Measurements from ENCODE around the gene SCARB1.

Gene SCARB1

GRCh38 chr12:124893792-124894516 is 30.3 kb upstream of the SCARB1 start:
- Histone ChIP-seq H3K36me3 (ENCODE audit: control insufficient read depth in 2 of 2, insufficient read depth in 1 of 2, low read length in 2 of 2) (no peaks in the 10 kb centered on the region), H3K4me3 (ENCODE audit: low read depth, low read length) (no peak overlapping the region), H3K9me3 (ENCODE audit: control insufficient read depth, insufficient read depth, low read depth, low read length) (no peaks in the 10 kb centered on the region), H3K4me1 (ENCODE audit: control insufficient read depth, insufficient read depth, low read length) (no peaks in the 10 kb centered on the region), H3K27ac (ENCODE audit: extremely low read depth, low read depth, low read length) (no peak overlapping the region)
- CTCF ChIA-PET = interaction anchor here (2.0 kb wide), 1 partner anchor 12 kb away, joined by 12 read pairs; no protein-coding TSS in a partner anchor
- TF ChIP-seq ZBTB44 (tag by site-specific recombination; IDR thresholded peaks at IDR 0.05) (no peak), ZNF174 (tag by site-specific recombination; IDR thresholded peaks at IDR 0.05) (no peak), ZNF600 (tag by site-specific recombination; IDR thresholded peaks at IDR 0.05) (no peak), SP2 (tag by site-specific recombination; IDR thresholded peaks at IDR 0.05) (no peak), YY2 (tag by site-specific recombination; IDR thresholded peaks at IDR 0.05) (no peak), SETDB1 (IDR thresholded peaks at IDR 0.05; ENCODE audit: insufficient read length, low read length) (no peak)
- POLR2A ChIA-PET = no interaction called here

GRCh38 chr12:124888260-124888659 is 24.6 kb upstream of the SCARB1 start:
- no peak overlapping the region for H3K4me3 ChIP-seq (ENCODE audit: low read depth, low read length)
- ChIA-PET CTCF (interaction anchor here (0.7 to 2.6 kb wide), 3 partner anchors 16 to 27 kb away, joined by 3 to 15 read pairs (median 7); no protein-coding TSS in a partner anchor), POLR2A (no interaction called here)
- H3K36me3 ChIP-seq (ENCODE audit: control insufficient read depth in 2 of 2, insufficient read depth in 1 of 2, low read length in 2 of 2) = no peaks in the 10 kb centered on the region
- no peaks in the 10 kb centered on the region for H3K9me3 ChIP-seq (ENCODE audit: control insufficient read depth, insufficient read depth, low read depth, low read length)
- no peaks in the 10 kb centered on the region for H3K4me1 ChIP-seq (ENCODE audit: control insufficient read depth, insufficient read depth, low read length)
- H3K27ac ChIP-seq (ENCODE audit: extremely low read depth, low read depth, low read length) = no peak overlapping the region
- TF ChIP-seq ZNF266 (tag by site-specific recombination; IDR thresholded peaks at IDR 0.05; ENCODE audit: low read depth) (no peak), SCRT1 (tag by site-specific recombination; IDR thresholded peaks at IDR 0.05; ENCODE audit: borderline replicate concordance) (no peak), ZBTB26 (tag by site-specific recombination; optimal IDR thresholded peaks at IDR 0.05) (no peak), ZNF221 (tag by site-specific recombination; IDR thresholded peaks at IDR 0.05; ENCODE audit: borderline replicate concordance) (no peak), KLF9 (tag by site-specific recombination; IDR thresholded peaks at IDR 0.05; ENCODE audit: low read depth) (no peak), KLF17 (tag by site-specific recombination; IDR thresholded peaks at IDR 0.05) (no peak), ZNF114 (tag by site-specific recombination; IDR thresholded peaks at IDR 0.05) (no peak), ZNF148 (tag by site-specific recombination; IDR thresholded peaks at IDR 0.05; ENCODE audit: borderline replicate concordance) (no peak), ZNF280D (tag by site-specific recombination; IDR thresholded peaks at IDR 0.05) (no peak), ZNF670 (tag by site-specific recombination; IDR thresholded peaks at IDR 0.05; ENCODE audit: low read depth) (no peak), ZNF529 (tag by site-specific recombination; IDR thresholded peaks at IDR 0.05; ENCODE audit: insufficient replicate concordance) (no peak), ATF2 (tag by site-specific recombination; IDR thresholded peaks at IDR 0.05; ENCODE audit: low read depth) (no peak), REPIN1 (tag by site-specific recombination; IDR thresholded peaks at IDR 0.05; ENCODE audit: low read depth) (no peak), ZNF610 (tag by site-specific recombination; IDR thresholded peaks at IDR 0.05; ENCODE audit: borderline replicate concordance) (no peak), ZNF548 (tag by site-specific recombination; IDR thresholded peaks at IDR 0.05) (no peak)
